SK-N-SH (cell line): ENCODE data around the gene KRTAP4-12. TPM values are rescaled to one million over a fixed set of nuclear protein-coding genes. Genes with fewer than 3 reads are reported as not detected.

ENCODE experiments used
- CTCF ChIA-PET: fragments of 300-600, 350-600 bp; formaldehyde crosslinking; extraction: SDS; loops from one replicate; lab custom pipeline; 2021; lab: Yijun Ruan, JAX
- POLR2A ChIA-PET: fragments of 350-600 bp; sonication (Branson Sonifier 250); formaldehyde crosslinking; extraction: SDS; loops from one replicate; lab custom pipeline; 2020; ENCODE audit warnings: antibody characterized with exemption, inconsistent platforms; lab: Yijun Ruan, JAX
- DNase-seq: peaks from one replicate; pipeline ENCODE4 v3.0.0; 2012
- H2AFZ ChIP-seq: fragments of 200-600 bp; sonication (generic); 2 replicates; pipeline ENCODE4 v1.8.1; 2016; ENCODE audit warnings: antibody characterized with exemption, mild to moderate bottlenecking, low read depth
- H3F3A ChIP-seq: fragments of 200-600 bp; sonication (generic); replicated peaks from 2 replicates; pipeline ENCODE3; 2016; ENCODE audit warnings: antibody characterized with exemption, mild to moderate bottlenecking; ENCODE audit not compliant: insufficient read depth
- H3K27ac ChIP-seq, 2 experiments: fragments of 200-500 bp in 1 of 2; fragments of 200-600 bp in 1 of 2; sonication (Bioruptor generic) in 1 of 2; sonication (generic), shearing (Covaris generic) in 1 of 2; 2 replicates each; pipeline versions ENCODE4 v1.5.1 to v1.6.1; 2014 to 2016; ENCODE audit warnings: low read depth in 2 of 2, inconsistent platforms in 1 of 2, low read length in 1 of 2, mild to moderate bottlenecking in 1 of 2, mixed read lengths in 1 of 2
- H3K27me3 ChIP-seq: fragments of 200-600 bp; sonication (generic), shearing (Covaris generic); 2 replicates; pipeline ENCODE4 v1.6.1; 2016; ENCODE audit warnings: mixed run types; ENCODE audit not compliant: insufficient read depth
- H3K36me3 ChIP-seq, 2 experiments: fragments of 200-500 bp in 1 of 2; fragments of 200-600 bp in 1 of 2; sonication (Bioruptor generic) in 1 of 2; sonication (generic) in 1 of 2; replicated peaks in 1 of 2; 2 replicates each; pipeline versions ENCODE3 to v1.5.1; 2014 to 2016; ENCODE audit warnings: low read length in 1 of 2, mild to moderate bottlenecking in 1 of 2; ENCODE audit not compliant: insufficient read depth in 2 of 2, control insufficient read depth in 1 of 2
- H3K4me1 ChIP-seq, 2 experiments: fragments of 200-500 bp in 1 of 2; fragments of 200-600 bp in 1 of 2; sonication (Bioruptor generic) in 1 of 2; sonication (generic), shearing (Covaris generic) in 1 of 2; 2 replicates each; pipeline versions ENCODE4 v1.5.1 to v1.6.1; 2014 to 2016; ENCODE audit warnings: low read depth in 1 of 2, low read length in 1 of 2, mixed run types in 1 of 2; ENCODE audit not compliant: insufficient read depth in 2 of 2, control insufficient read depth in 1 of 2
- H3K4me2 ChIP-seq: fragments of 200-600 bp; sonication (generic), shearing (Covaris generic); 2 replicates; pipeline ENCODE4 v1.6.1; 2017; ENCODE audit warnings: mixed run types
- H3K4me3 ChIP-seq, 2 experiments: fragments of 200-500 bp in 1 of 2; fragments of 200-600 bp in 1 of 2; sonication (Bioruptor generic) in 1 of 2; sonication (generic), shearing (Covaris generic) in 1 of 2; 2 replicates each; pipeline versions ENCODE4 v1.5.1 to v1.8.1; 2014 to 2016; ENCODE audit warnings: low read depth in 2 of 2, inconsistent platforms in 1 of 2, low read length in 1 of 2, mild to moderate bottlenecking in 1 of 2, mixed read lengths in 1 of 2, moderate library complexity in 1 of 2
- H3K79me2 ChIP-seq: fragments of 200-600 bp; sonication (generic); 2 replicates; pipeline ENCODE4 v1.8.1; 2017; ENCODE audit warnings: mild to moderate bottlenecking; ENCODE audit not compliant: insufficient read depth
- H3K9ac ChIP-seq: fragments of 200-600 bp; sonication (generic); 2 replicates; pipeline ENCODE4 v1.6.1; 2017; ENCODE audit warnings: mixed run types
- H3K9me2 ChIP-seq: fragments of 200-600 bp; sonication (generic); 2 replicates; pipeline ENCODE4 v1.6.1; 2017; ENCODE audit warnings: mixed run types
- H3K9me3 ChIP-seq: fragments of 200-600 bp; sonication (generic); 2 replicates; pipeline ENCODE4 v1.6.1; 2017; ENCODE audit warnings: mixed run types, mild to moderate bottlenecking, moderate library complexity
- H4K20me1 ChIP-seq: fragments of 200-600 bp; sonication (generic); 2 replicates; pipeline ENCODE4 v1.6.1; 2017; ENCODE audit warnings: mild to moderate bottlenecking, mixed run types; ENCODE audit not compliant: insufficient read depth
- CHD2 ChIP-seq: fragments of 150-350 bp; IDR thresholded peaks from 2 replicates; pipeline ENCODE4 v1.6.1; 2018; ENCODE audit warnings: low read length; ENCODE audit not compliant: partially characterized antibody
- CTCF ChIP-seq: fragments of 200-600 bp; sonication (generic); IDR thresholded peaks from 2 replicates; pipeline ENCODE4 v1.6.1; 2017; ENCODE audit warnings: antibody characterized with exemption, mild to moderate bottlenecking, moderate library complexity
- EP300 ChIP-seq, 2 experiments: IDR thresholded peaks; 2 replicates each; pipeline versions ENCODE4 v1.4.0 to v1.6.1; 2012; ENCODE audit warnings: borderline replicate concordance in 1 of 2, low read depth in 1 of 2, low read length in 1 of 2
- GABPA ChIP-seq: IDR thresholded peaks from 2 replicates; pipeline ENCODE4 v1.4.0; 2012; ENCODE audit warnings: low read depth, mild to moderate bottlenecking
- GATA2 ChIP-seq: sonication (generic); formaldehyde crosslinking; IDR thresholded peaks from 2 replicates; pipeline ENCODE4 v1.5.0; 2020; ENCODE audit warnings: mild to moderate bottlenecking, missing genetic modification reagents
- IRF3 ChIP-seq: fragments of 150-350 bp; IDR thresholded peaks from 2 replicates; pipeline ENCODE4 v1.6.1; 2016; ENCODE audit warnings: mild to moderate bottlenecking, low read depth, low read length
- JUND ChIP-seq: IDR thresholded peaks from 2 replicates; pipeline ENCODE4 v1.4.0; 2012
- MEF2A ChIP-seq: IDR thresholded peaks from 2 replicates; pipeline ENCODE4 v1.4.0; 2012; ENCODE audit warnings: low read depth, borderline replicate concordance
- NFIC ChIP-seq: IDR thresholded peaks from 2 replicates; pipeline ENCODE4 v1.4.0; 2012; ENCODE audit warnings: borderline replicate concordance
- NRF1 ChIP-seq: IDR thresholded peaks from 2 replicates; pipeline ENCODE4 v1.6.1; 2012; ENCODE audit warnings: low read depth, mild to moderate bottlenecking, low read length
- POLR2AphosphoS5 ChIP-seq: IDR thresholded peaks from 2 replicates; pipeline ENCODE4 v1.6.1; 2012; ENCODE audit warnings: low read depth, low read length
- RAD21 ChIP-seq: IDR thresholded peaks from 2 replicates; pipeline ENCODE4 v1.6.1; 2012; ENCODE audit warnings: mild to moderate bottlenecking, low read length
- RFX5 ChIP-seq: IDR thresholded peaks from 2 replicates; pipeline ENCODE4 v1.6.1; 2012; ENCODE audit warnings: mild to moderate bottlenecking, improper control_type of control experiment, low read length
- RXRA ChIP-seq: IDR thresholded peaks from 2 replicates; pipeline ENCODE4 v1.4.0; 2012; ENCODE audit warnings: low read depth, mild to moderate bottlenecking, borderline replicate concordance
- TAF1 ChIP-seq: IDR thresholded peaks from 2 replicates; pipeline ENCODE4 v1.6.1; 2012; ENCODE audit warnings: low read depth, mild to moderate bottlenecking, low read length, moderate library complexity, borderline replicate concordance
- YY1 ChIP-seq: IDR thresholded peaks from 2 replicates; pipeline ENCODE4 v1.4.0; 2012; ENCODE audit warnings: low read depth, mild to moderate bottlenecking
- WGBS: methylation state at CpG from one replicate; pipeline ENCODE4 v1.1.6; 2017; ENCODE audit warnings: low lambda C conversion rate; 5-methylcytosine and 5-hydroxymethylcytosine counted together
- polyA plus RNA-seq, 3 experiments: library from polyadenylated mRNA; depleted of rRNA; stranded (reverse); fragments of >200 nt; gene quantifications; 2 replicates each; pipeline ENCODE4 v1.2.3, GENCODE V29; 2012
- TF ChIP-seq, protein P1 (sequence below): IDR thresholded peaks from 2 replicates; pipeline ENCODE4 v1.4.0; 2012; ENCODE audit warnings: low read depth
- TF ChIP-seq, protein P2 (sequence below): IDR thresholded peaks from 2 replicates; pipeline ENCODE4 v1.4.0; 2012; ENCODE audit warnings: low read depth, borderline replicate concordance

Gene KRTAP4-12
- polyA plus RNA-seq, 1 of the 3 experiments (the other 2 are of a cell fraction), result not detected

GRCh38 chr17:41133880-41134735 lies 10.1 kb upstream of the KRTAP4-12 start:
- no peak for DNase-seq
- Histone ChIP-seq H3K9ac (no peak overlapping the region), H3K79me2 (no peaks in the 10 kb centered on the region), H2AFZ (peak overlapping the region; percentile 66; the same call in 1 of the 2 replicates), H3K36me3 (no peaks in the 10 kb centered on the region), H3K9me2 (no peaks in the 10 kb centered on the region), H3K27ac (no peak overlapping the region), H3F3A (no peaks in the 10 kb centered on the region), H3K4me1 (peaks cover 0 to 12% of the 10 kb centered on the region in 2 experiments; a peak in 1 of 4 replicates), H3K4me2 (no peak overlapping the region), H3K27me3 (no peaks in the 10 kb centered on the region), H3K4me3 (no peak overlapping the region), H4K20me1 (no peaks in the 10 kb centered on the region), H3K9me3 (no peaks in the 10 kb centered on the region)
- CTCF ChIA-PET, result no interaction called here
- POLR2A ChIA-PET, result no interaction called here
- TF ChIP-seq POLR2AphosphoS5 (no peak), EP300 (IDR thresholded peaks at IDR 0.05; ENCODE audit: borderline replicate concordance in 1 of 2, low read depth in 1 of 2, low read length in 1 of 2) (no peak), RXRA (no peak), YY1 (no peak), CHD2 (no peak), MEF2A (no peak), GABPA (no peak), NFIC (no peak), TAF1 (no peak), NRF1 (no peak), IRF3 (no peak), GATA2 (CRISPR knock-in tag) (no peak), RAD21 (no peak), RFX5 (no peak), CTCF (no peak), JUND (no peak)
- TF ChIP-seq, protein P1, sequence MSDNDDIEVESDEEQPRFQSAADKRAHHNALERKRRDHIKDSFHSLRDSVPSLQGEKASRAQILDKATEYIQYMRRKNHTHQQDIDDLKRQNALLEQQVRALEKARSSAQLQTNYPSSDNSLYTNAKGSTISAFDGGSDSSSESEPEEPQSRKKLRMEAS, result no peak
- TF ChIP-seq, protein P2, sequence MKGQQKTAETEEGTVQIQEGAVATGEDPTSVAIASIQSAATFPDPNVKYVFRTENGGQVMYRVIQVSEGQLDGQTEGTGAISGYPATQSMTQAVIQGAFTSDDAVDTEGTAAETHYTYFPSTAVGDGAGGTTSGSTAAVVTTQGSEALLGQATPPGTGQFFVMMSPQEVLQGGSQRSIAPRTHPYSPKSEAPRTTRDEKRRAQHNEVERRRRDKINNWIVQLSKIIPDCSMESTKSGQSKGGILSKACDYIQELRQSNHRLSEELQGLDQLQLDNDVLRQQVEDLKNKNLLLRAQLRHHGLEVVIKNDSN, result no peak
- WGBS, result 8% methylated on average over 2 of the region's 2 CpGs
